CD4-positive, alpha-beta T cell (primary cell): ENCODE measurements around the gene TRPC4AP. TPM values are rescaled to one million over a fixed set of nuclear protein-coding genes. Genes with fewer than 3 reads are reported as not detected.
A peak's percentile ranks its signal among the peaks of the same experiment; 100 is the strongest.

Experiments used
- ATAC-seq: fragments of 200-7000 bp; cut with Tn5 transposase; one replicate; pipeline ENCODE4 v1.10.0; 2022; ENCODE audit warnings: mild to moderate bottlenecking; ENCODE audit not compliant: poor library complexity
- CTCF ChIA-PET: fragments of 350-600 bp; sonication (Branson Sonifier 250); formaldehyde crosslinking; loops from one replicate; lab custom pipeline; 2021; ENCODE audit warnings: antibody characterized with exemption, inconsistent platforms; lab: Charles Lee
- POLR2A ChIA-PET: fragments of 350-600 bp; sonication (Branson Sonifier 250); formaldehyde crosslinking; loops from one replicate; lab custom pipeline; 2021; ENCODE audit warnings: antibody characterized with exemption, inconsistent platforms; lab: Charles Lee
- DNase-seq, 14 experiments: peaks; one replicate each; pipeline ENCODE4 v3.0.0-alpha.2; 2013 to 2020; ENCODE audit warnings: mixed read lengths in 2 of 14
- H3K27ac ChIP-seq, 2 donors: one replicate each; pipeline versions ENCODE4 v1.5.1 to v1.7.0; 2013; ENCODE audit warnings: low read length in 2 of 2, low read depth in 1 of 2, mild to moderate bottlenecking in 1 of 2
- H3K27me3 ChIP-seq, 2 experiments: 1 replicate in 1 of 2; 2 replicates in 1 of 2; pipeline versions ENCODE4 v1.6.1 to v1.7.0; 2013; ENCODE audit warnings: low read length in 2 of 2, control low read depth in 1 of 2, mild to moderate bottlenecking in 1 of 2, moderate library complexity in 1 of 2; ENCODE audit not compliant: insufficient read depth in 2 of 2, control insufficient read depth in 1 of 2
- H3K36me3 ChIP-seq: one replicate; pipeline ENCODE4 v1.6.1; 2013; ENCODE audit warnings: low read length, control low read depth; ENCODE audit not compliant: insufficient read depth
- H3K4me1 ChIP-seq: one replicate; pipeline ENCODE4 v1.6.1; 2013; ENCODE audit warnings: low read length, control low read depth; ENCODE audit not compliant: insufficient read depth
- H3K4me3 ChIP-seq: one replicate; pipeline ENCODE4 v1.5.1; 2013; ENCODE audit warnings: mild to moderate bottlenecking, low read length, moderate library complexity
- H3K9me3 ChIP-seq, 2 experiments: 1 replicate in 1 of 2; 2 replicates in 1 of 2; pipeline versions ENCODE4 v1.6.1 to v1.7.0; 2013; ENCODE audit warnings: low read length in 2 of 2, mild to moderate bottlenecking in 2 of 2, control low read depth in 1 of 2, moderate library complexity in 1 of 2; ENCODE audit not compliant: control insufficient read depth in 1 of 2, insufficient read depth in 1 of 2
- H3K27ac Mint-ChIP-seq: one replicate; pipeline ENCODE4 v1.8.0; 2020; ENCODE audit warnings: mixed read lengths
- H3K27me3 Mint-ChIP-seq: one replicate; pipeline ENCODE4 v1.8.0; 2021; ENCODE audit warnings: mixed read lengths
- H3K36me3 Mint-ChIP-seq: one replicate; pipeline ENCODE4 v1.8.0; 2021; ENCODE audit warnings: low read depth, mixed read lengths
- H3K4me1 Mint-ChIP-seq: one replicate; pipeline ENCODE4 v1.8.0; 2021; ENCODE audit warnings: low read depth, mixed read lengths
- H3K4me3 Mint-ChIP-seq: one replicate; pipeline ENCODE4 v1.8.0; 2020; ENCODE audit warnings: mild to moderate bottlenecking, mixed read lengths
- H3K9me3 Mint-ChIP-seq: one replicate; pipeline ENCODE4 v1.8.0; 2020; ENCODE audit warnings: mixed read lengths
- intact Hi-C, 2 experiments: fragments of 100-400 bp; cut with DNase I in 1 of 2; cut with micrococcal nuclease in 1 of 2; formaldehyde crosslinking; loops; one replicate each; pipeline versions ENCODE4 v1.15.1 to v1.9.0; 2023 to 2025; cut with DNase I, micrococcal nuclease
- total RNA-seq, 174 experiments: library from RNA in 2 of 174; stranded (reverse) in 2 of 174; gene quantifications; one replicate each; pipeline ENCODE4 v1.2.3 and lab custom pipeline; 2021 to 2026
- TF ChIP-seq, protein P1 (sequence below): fragments of 200-600 bp; IDR thresholded peaks from one replicate; pipeline ENCODE4 v1.8.0; 2022; ENCODE audit warnings: antibody characterized with exemption, mild to moderate bottlenecking

TRPC4AP gene
- total RNA-seq, 2 experiments from 2014 or later, result 56.3 to 60.6 TPM

DNA sequence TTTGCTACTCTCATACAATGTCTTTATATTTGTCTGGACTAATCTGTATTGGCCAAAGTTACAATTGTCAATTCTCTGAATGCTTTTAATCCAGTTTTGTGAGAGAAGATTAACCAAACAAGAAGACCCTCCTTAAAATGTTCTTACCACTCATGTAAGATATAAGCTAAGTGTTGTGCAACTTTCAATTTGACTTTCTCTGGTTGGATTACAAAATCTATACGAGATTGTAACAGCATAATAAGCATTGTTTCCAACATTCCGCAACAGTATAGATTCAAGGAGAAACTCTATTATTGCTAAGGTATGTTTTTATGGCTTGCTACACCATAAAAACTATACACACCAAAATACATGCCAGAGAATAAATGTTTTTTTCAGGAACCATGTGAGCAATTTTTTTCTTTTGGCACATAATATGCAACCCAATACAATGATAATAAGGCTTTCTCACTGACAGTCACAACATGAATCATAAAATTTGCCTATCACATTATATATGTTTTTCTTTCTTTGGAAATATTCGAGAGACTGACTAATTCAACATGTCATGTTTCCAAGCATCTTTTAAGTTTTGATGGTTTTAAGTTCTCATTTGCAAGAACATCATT is 12.2 kb upstream of the TRPC4AP start:
- TF ChIP-seq, protein P1, sequence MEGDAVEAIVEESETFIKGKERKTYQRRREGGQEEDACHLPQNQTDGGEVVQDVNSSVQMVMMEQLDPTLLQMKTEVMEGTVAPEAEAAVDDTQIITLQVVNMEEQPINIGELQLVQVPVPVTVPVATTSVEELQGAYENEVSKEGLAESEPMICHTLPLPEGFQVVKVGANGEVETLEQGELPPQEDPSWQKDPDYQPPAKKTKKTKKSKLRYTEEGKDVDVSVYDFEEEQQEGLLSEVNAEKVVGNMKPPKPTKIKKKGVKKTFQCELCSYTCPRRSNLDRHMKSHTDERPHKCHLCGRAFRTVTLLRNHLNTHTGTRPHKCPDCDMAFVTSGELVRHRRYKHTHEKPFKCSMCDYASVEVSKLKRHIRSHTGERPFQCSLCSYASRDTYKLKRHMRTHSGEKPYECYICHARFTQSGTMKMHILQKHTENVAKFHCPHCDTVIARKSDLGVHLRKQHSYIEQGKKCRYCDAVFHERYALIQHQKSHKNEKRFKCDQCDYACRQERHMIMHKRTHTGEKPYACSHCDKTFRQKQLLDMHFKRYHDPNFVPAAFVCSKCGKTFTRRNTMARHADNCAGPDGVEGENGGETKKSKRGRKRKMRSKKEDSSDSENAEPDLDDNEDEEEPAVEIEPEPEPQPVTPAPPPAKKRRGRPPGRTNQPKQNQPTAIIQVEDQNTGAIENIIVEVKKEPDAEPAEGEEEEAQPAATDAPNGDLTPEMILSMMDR, result no peak
- DNase-seq (no peak), ATAC-seq (no peak)
- H3K27ac Mint-ChIP-seq, result no peak overlapping the region
- ChIA-PET CTCF (no interaction called here), POLR2A (no interaction called here)
- H3K4me1 Mint-ChIP-seq, result no peaks in the 10 kb centered on the region
- intact Hi-C loops, result no loop called here
- Histone ChIP-seq H3K4me3 (no peak overlapping the region), H3K9me3 (no peaks in the 10 kb centered on the region), H3K27ac (no peak overlapping the region), H3K36me3 (no peaks in the 10 kb centered on the region), H3K4me1 (no peaks in the 10 kb centered on the region), H3K27me3 (no peaks in the 10 kb centered on the region)
- H3K27me3 Mint-ChIP-seq, result no peaks in the 10 kb centered on the region
- no peaks in the 10 kb centered on the region for H3K9me3 Mint-ChIP-seq
- no peak overlapping the region for H3K4me3 Mint-ChIP-seq
- peaks cover 3% of the 10 kb centered on the region for H3K36me3 Mint-ChIP-seq

DNA sequence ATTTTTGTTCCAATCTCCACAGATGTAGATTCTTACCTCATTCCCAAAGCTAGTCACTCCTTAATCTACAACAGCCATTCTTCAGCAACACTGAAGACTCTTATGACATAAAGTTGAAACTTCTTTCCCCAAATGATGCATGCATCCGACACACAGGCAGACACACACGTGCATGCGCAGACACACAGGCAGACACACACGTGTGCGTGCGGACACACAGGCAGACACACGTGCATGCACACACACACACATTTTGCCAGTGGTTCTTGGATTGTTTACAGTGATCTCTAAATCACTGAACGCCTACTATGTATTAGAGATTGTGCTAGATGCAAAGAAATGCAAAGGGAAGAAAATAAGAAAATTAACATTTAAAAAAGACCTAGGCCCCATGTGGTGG is 9.0 kb upstream of the TRPC4AP start:
- no peaks in the 10 kb centered on the region for H3K27me3 ChIP-seq
- H3K27ac Mint-ChIP-seq, result no peak overlapping the region
- H3K4me1 Mint-ChIP-seq, result no peaks in the 10 kb centered on the region
- ChIA-PET CTCF (no interaction called here), POLR2A (no interaction called here)
- intact Hi-C loops, result no loop called here
- no peaks in the 10 kb centered on the region for H3K4me1 ChIP-seq
- H3K36me3 ChIP-seq, result no peaks in the 10 kb centered on the region
- DNase-seq (no peak), ATAC-seq (no peak)
- no peaks in the 10 kb centered on the region for H3K27me3 Mint-ChIP-seq
- H3K4me3 Mint-ChIP-seq, result no peak overlapping the region
- no peaks in the 10 kb centered on the region for H3K9me3 ChIP-seq
- no peak overlapping the region for H3K4me3 ChIP-seq
- no peaks in the 10 kb centered on the region for H3K36me3 Mint-ChIP-seq
- no peaks in the 10 kb centered on the region for H3K9me3 Mint-ChIP-seq
- TF ChIP-seq, protein P1, result no peak
- no peak overlapping the region for H3K27ac ChIP-seq

DNA sequence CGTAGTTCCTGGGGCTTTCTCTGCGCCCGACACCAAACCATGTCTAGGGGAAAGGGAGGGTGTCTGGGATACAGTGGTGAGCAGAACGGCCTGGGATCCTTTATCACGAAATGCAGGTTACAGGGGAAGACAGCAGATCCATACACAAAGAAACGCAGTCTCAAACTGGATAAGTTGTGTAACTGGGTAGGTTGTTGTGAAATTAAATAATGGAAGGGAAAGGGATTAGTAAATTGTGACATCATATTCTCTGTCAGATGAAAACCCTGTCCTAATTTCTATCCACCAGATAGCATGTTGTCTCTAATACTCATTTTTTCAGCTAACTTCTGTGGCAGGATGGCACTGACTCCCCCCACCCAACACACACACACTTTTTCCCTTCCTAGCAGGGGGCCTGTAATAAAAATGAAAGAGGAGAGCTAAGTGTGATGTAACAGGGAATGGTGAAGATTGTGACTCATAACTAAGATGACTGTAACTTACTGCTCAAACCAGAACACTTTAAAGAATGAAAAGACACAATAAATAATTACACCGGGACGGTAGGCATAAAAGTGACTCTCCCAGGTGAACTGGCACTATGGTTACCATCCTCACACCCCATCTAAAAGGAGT is 769 bp upstream of the TRPC4AP start:
- POLR2A ChIA-PET, result interaction anchor here (2.0 to 2.1 kb wide), 2 partner anchors 53 to 220 kb away, joined by 4 to 9 read pairs; partner anchors contain the start of genes EDEM2 and GGT7
- peaks cover 46% of the 10 kb centered on the region for H3K4me1 Mint-ChIP-seq

More for the DNA sequence above, 769 bp upstream of the TRPC4AP start:
- Histone ChIP-seq H3K9me3 (no peaks in the 10 kb centered on the region), H3K36me3 (peaks cover 3% of the 10 kb centered on the region), H3K4me1 (peaks cover 40% of the 10 kb centered on the region), H3K4me3 (peak overlapping the region; percentile 99), H3K27me3 (no peaks in the 10 kb centered on the region), H3K27ac (peak overlapping the region in 1 of 2 donors; percentile 76)
- peaks cover 23% of the 10 kb centered on the region for H3K36me3 Mint-ChIP-seq
- DNase-seq (peak in 3 of 14 experiments; percentile 7 to 35 (median 29)), ATAC-seq (no peak)
- TF ChIP-seq, protein P1, result no peak
- CTCF ChIA-PET, result interaction anchor here (0.6 to 1.4 kb wide), 4 partner anchors 11 to 54 kb away, joined by 3 to 4 read pairs (median 4); partner anchors contain the start of gene EDEM2
- H3K27ac Mint-ChIP-seq, result peak overlapping the region; percentile 83
- no peaks in the 10 kb centered on the region for H3K27me3 Mint-ChIP-seq
- H3K4me3 Mint-ChIP-seq, result peak overlapping the region; percentile 91
- H3K9me3 Mint-ChIP-seq, result no peaks in the 10 kb centered on the region
- intact Hi-C loops, result loop anchor here (2.0 to 10.0 kb wide), 8 partner anchors 53 to 1279 kb away; partner anchors contain the start of genes GGT7 (in 2 of the 2), ACSS2 (in 1 of the 2), AHCY (in 1 of the 2) and CHMP4B (in 1 of the 2)
